GM10847 (cell line): ENCODE results near the gene C20orf141.

Experiments
- POLR2A ChIP-seq: IDR thresholded peaks from 2 replicates; pipeline ENCODE4 v1.6.1; 2011; ENCODE audit not compliant: insufficient read length; ENCODE audit errors: extremely low read depth

The C20orf141 gene

GRCh38 chr20:2812189-2812588, 2.6 kb upstream of the C20orf141 start:
- no peak for TF ChIP-seq POLR2A

GRCh38 chr20:2814076-2814475, 711 bp upstream of the C20orf141 start:
- TF ChIP-seq POLR2A: no peak

GRCh38 chr20:2815242-2815900, 584 bp downstream of the C20orf141 start:
- TF ChIP-seq POLR2A: no peak

- no peak for TF ChIP-seq POLR2A
Measured at GRCh38 chr20:2816030-2816582, 1.3 kb downstream of the C20orf141 start, which contains the start of gene TMEM239. Gene TMEM239, plus strand, starts transcription at chr20:2816364. Its CDS starts 191 bp downstream, at chr20:2816555.

- TF ChIP-seq POLR2A: no peak
Measured at GRCh38 chr20:2816583-2817340, 2.0 kb downstream of the C20orf141 start.

GRCh38 chr20:2817341-2817726, 2.5 kb downstream of the C20orf141 start:
- no peak for TF ChIP-seq POLR2A

- TF ChIP-seq POLR2A: no peak
Measured at GRCh38 chr20:2817891-2818595, 3.3 kb downstream of the C20orf141 start.

GRCh38 chr20:2820084-2820895, 5.5 kb downstream of the C20orf141 start:
- TF ChIP-seq POLR2A: no peak

- TF ChIP-seq POLR2A: no peak
Measured at GRCh38 chr20:2820896-2821869, 6.4 kb downstream of the C20orf141 start.

- no peak for TF ChIP-seq POLR2A
Measured at GRCh38 chr20:2822073-2822472, 7.3 kb downstream of the C20orf141 start.

- no peak for TF ChIP-seq POLR2A
Measured at GRCh38 chr20:2825761-2826160, 11.0 kb downstream of the C20orf141 start.

- no peak for TF ChIP-seq POLR2A
Measured at GRCh38 chr20:2826655-2827054, 11.9 kb downstream of the C20orf141 start.

GRCh38 chr20:2829376-2829775, 14.6 kb downstream of the C20orf141 start:
- no peak for TF ChIP-seq POLR2A

GRCh38 chr20:2833761-2834160, 19.0 kb downstream of the C20orf141 start:
- no peak for TF ChIP-seq POLR2A
